HepG2 (cell line): ENCODE results near the gene LRRN2. TPM values are rescaled to one million over a fixed set of nuclear protein-coding genes. Genes with fewer than 3 reads are reported as not detected.

ENCODE experiments used
- ATAC-seq: fragments of 200-7000 bp; cut with Tn5 transposase; 3 replicates; pipeline ENCODE4 v1.9.1; 2020; ENCODE audit warnings: mild to moderate bottlenecking, moderate library complexity
- BruUV-seq: library from RNA; stranded (reverse); fragments of 400-500 nt; replicated peaks from 2 replicates; lab custom pipeline; 2021; lab: Mats Ljungman, UMichigan
- CTCF ChIA-PET: fragments of 300-600 bp; formaldehyde crosslinking; extraction: SDS; loops from one replicate; lab custom pipeline; 2021; ENCODE audit warnings: low total read pairs, inconsistent platforms, low intra/inter-chr PET ratio; lab: Yijun Ruan, JAX
- POLR2A ChIA-PET: fragments of 350-600 bp; sonication (Branson Sonifier 250); formaldehyde crosslinking; loops from one replicate; lab custom pipeline; 2020; ENCODE audit warnings: antibody characterized with exemption, inconsistent platforms; lab: Yijun Ruan, JAX
- DNase-seq: peaks from one replicate; pipeline ENCODE4 v3.0.0-alpha.2; 2015; ENCODE audit warnings: low spot score
- FAIRE-seq: peaks from 3 replicates; lab custom pipeline; 2011; peaks lifted over from hg19 to GRCh38; lab: Jason Lieb, UNC
- H2AFZ ChIP-seq: one replicate; pipeline ENCODE4 v1.6.1; 2011; ENCODE audit warnings: low read length, inconsistent platforms
- H3K27ac ChIP-seq: fragments of 300-600 bp; 3 replicates; pipeline ENCODE4 v1.8.0; 2011; ENCODE audit warnings: mixed run types, mild to moderate bottlenecking, mixed read lengths, low read length, inconsistent platforms; ENCODE audit not compliant: insufficient read depth; ENCODE audit errors: extremely low read length
- H3K27me3 ChIP-seq, 2 experiments: fragments of 200-600 bp in 1 of 2; 2 replicates in 1 of 2; 3 replicates in 1 of 2; pipeline versions ENCODE4 v1.6.0 to v1.8.0; 2011; ENCODE audit warnings: low read length in 2 of 2, mild to moderate bottlenecking in 2 of 2, moderate library complexity in 2 of 2, inconsistent platforms in 1 of 2; ENCODE audit not compliant: insufficient read depth in 2 of 2, control insufficient read depth in 1 of 2
- H3K36me3 ChIP-seq, 2 experiments: fragments of 200-600 bp in 1 of 2; replicated peaks in 1 of 2; 2 replicates in 1 of 2; 3 replicates in 1 of 2; pipeline versions ENCODE4 v1.5.1 to v1.8.0; 2011; ENCODE audit warnings: low read length in 2 of 2, inconsistent platforms in 1 of 2; ENCODE audit not compliant: insufficient read depth in 2 of 2, control insufficient read depth in 1 of 2
- H3K4me1 ChIP-seq: 2 replicates; pipeline ENCODE4 v1.5.1; 2012; ENCODE audit warnings: low read length, inconsistent platforms; ENCODE audit not compliant: insufficient read depth
- H3K4me2 ChIP-seq: 2 replicates; pipeline ENCODE4 v1.6.0; 2011; ENCODE audit warnings: low read depth, low read length, inconsistent platforms
- H3K4me3 ChIP-seq, 3 experiments: fragments of 200-600 bp in 1 of 3; sonication (generic), shearing (Covaris generic) in 1 of 3; replicated peaks in 1 of 3; 2 replicates each; pipeline ENCODE4 v1.5.1; 2011 to 2016; ENCODE audit warnings: low read length in 3 of 3, inconsistent platforms in 2 of 3, low read depth in 2 of 3, mild to moderate bottlenecking in 2 of 3, control low read depth in 1 of 3, mixed read lengths in 1 of 3; ENCODE audit not compliant: insufficient read depth in 1 of 3
- H3K79me2 ChIP-seq: one replicate; pipeline ENCODE4 v1.6.1; 2011; ENCODE audit warnings: low read length, inconsistent platforms; ENCODE audit not compliant: insufficient read depth
- H3K9ac ChIP-seq: 2 replicates; pipeline ENCODE4 v1.6.0; 2011; ENCODE audit warnings: mild to moderate bottlenecking, low read depth, low read length, inconsistent platforms; ENCODE audit not compliant: insufficient read depth
- H3K9me3 ChIP-seq: 2 replicates; pipeline ENCODE4 v1.5.1; 2012; ENCODE audit warnings: mild to moderate bottlenecking, low read length
- H4K20me1 ChIP-seq: 2 replicates; pipeline ENCODE4 v1.6.0; 2011; ENCODE audit warnings: inconsistent platforms, mild to moderate bottlenecking, low read length, moderate library complexity; ENCODE audit not compliant: insufficient read depth
- DNMT1 ChIP-seq: sonication (generic); formaldehyde crosslinking; IDR thresholded peaks from 2 replicates; pipeline ENCODE4 v1.5.1; 2020; ENCODE audit warnings: mild to moderate bottlenecking, missing genetic modification reagents
- ISL2 ChIP-seq: sonication (generic); formaldehyde crosslinking; IDR thresholded peaks from 2 replicates; pipeline ENCODE4 v1.5.0; 2020; ENCODE audit warnings: missing genetic modification reagents
- KDM4B ChIP-seq: sonication (generic); formaldehyde crosslinking; IDR thresholded peaks from 2 replicates; pipeline ENCODE4 v1.4.0; 2020; ENCODE audit warnings: missing genetic modification reagents
- PLRG1 ChIP-seq: fragments of 450-650 bp; conservative IDR thresholded peaks from 2 replicates; pipeline ENCODE4 v1.6.1; 2016
- SKI ChIP-seq: fragments of 450-650 bp; IDR thresholded peaks from one replicate; pipeline ENCODE4 v1.6.1; 2018; ENCODE audit warnings: mild to moderate bottlenecking; ENCODE audit not compliant: partially characterized antibody
- ZNF292 ChIP-seq: sonication (generic); formaldehyde crosslinking; IDR thresholded peaks from 2 replicates; pipeline ENCODE4 v1.8.1; 2022; ENCODE audit warnings: mild to moderate bottlenecking, low read depth, missing genetic modification reagents, borderline replicate concordance
- ZNF660 ChIP-seq: sonication (generic); formaldehyde crosslinking; IDR thresholded peaks from 2 replicates; pipeline ENCODE4 v1.5.1; 2020; ENCODE audit warnings: mild to moderate bottlenecking, low read depth, missing genetic modification reagents, borderline replicate concordance
- ZNF678 ChIP-seq: sonication (generic); formaldehyde crosslinking; IDR thresholded peaks from 2 replicates; pipeline ENCODE4 v1.4.0; 2020; ENCODE audit warnings: mild to moderate bottlenecking, missing genetic modification reagents
- WGBS: methylation state at CpG from one replicate; pipeline ENCODE4 v1.1.6; 2017; ENCODE audit warnings: low lambda C conversion rate; 5-methylcytosine and 5-hydroxymethylcytosine counted together
- in situ Hi-C: cut with HindIII; loops from 2 replicates; pipeline ENCODE4 v1.10.0; 2017; ENCODE audit warnings: low pct_unique_long_range_greater_than_20kb; ENCODE audit not compliant: extremely low pct_ligation_motif_present
- intact Hi-C: fragments of 100-400 bp; cut with micrococcal nuclease; formaldehyde crosslinking; loops from one replicate; pipeline ENCODE4 v1.10.0; 2022; ENCODE audit not compliant: unreplicated experiment
- polyA plus RNA-seq, 8 experiments: library from polyadenylated mRNA; depleted of rRNA in 3 of 8; stranded (reverse) in 7 of 8; unstranded in 1 of 8; fragments of >200 nt; fragmentation: Illumina TruSeq in 4 of 8; extraction: Trizol in 4 of 8; gene quantifications; 2 replicates each; pipeline versions ENCODE4 v1.2.1 to v1.2.3, GENCODE V29; 2011 to 2016; ENCODE audit warnings: low read depth in 4 of 8, missing spikeins in 1 of 8, mixed read lengths in 1 of 8; ENCODE audit not compliant: insufficient read depth in 1 of 8
- total RNA-seq, 5 experiments: library from RNA; depleted of rRNA; stranded (reverse); fragments of >200 nt; fragmentation: Illumina TruSeq; extraction: Trizol; gene quantifications; 2 replicates each; pipeline ENCODE4 v1.2.3, GENCODE V29; 2016; ENCODE audit warnings: low read depth in 1 of 5
- TF ChIP-seq, protein P1 (sequence below): sonication (generic); formaldehyde crosslinking; IDR thresholded peaks from 2 replicates; pipeline ENCODE4 v1.5.1; 2020; ENCODE audit warnings: mild to moderate bottlenecking, missing genetic modification reagents, moderate library complexity

LRRN2 gene
- total and polyA plus RNA-seq, 2 of the 13 experiments (the other 11 are each of a cell fraction or from before 2014, with no cell fraction given), result not detected

DNA sequence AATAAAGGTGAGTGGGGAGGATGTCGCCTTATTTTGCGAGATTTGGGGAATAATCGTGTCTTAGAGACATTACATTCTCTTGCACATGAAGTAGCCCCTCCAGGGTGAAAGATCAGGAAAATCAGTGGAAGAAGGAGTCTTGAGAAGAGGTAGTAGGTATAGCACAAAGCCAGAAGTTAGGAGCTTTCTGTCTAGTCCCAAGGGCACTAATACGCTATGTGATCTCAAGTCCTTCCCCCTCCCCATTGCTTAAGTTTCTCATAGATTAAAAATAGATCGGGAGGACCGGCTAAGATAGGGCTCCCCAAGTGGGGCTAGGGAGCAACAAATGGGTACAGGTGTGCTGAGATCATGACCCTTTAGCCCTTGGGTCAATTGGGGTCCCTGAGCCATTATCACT, 13.5 kb downstream of the LRRN2 start:
- in situ Hi-C loops (no loop called here), intact Hi-C loops (no loop called here)
- Histone ChIP-seq H4K20me1 (no peaks in the 10 kb centered on the region), H3K79me2 (no peaks in the 10 kb centered on the region), H3K4me3 (no peak overlapping the region), H3K9ac (no peak overlapping the region), H3K4me1 (no peaks in the 10 kb centered on the region), H3K36me3 (no peaks in the 10 kb centered on the region), H3K27ac (no peak overlapping the region), H2AFZ (no peak overlapping the region), H3K9me3 (no peaks in the 10 kb centered on the region), H3K27me3 (peaks cover 0 to 11% of the 10 kb centered on the region in 2 experiments; a peak in 4 of 5 replicates), H3K4me2 (no peak overlapping the region)
- CTCF ChIA-PET, result no interaction called here
- 16% methylated on average over 6 of the region's 6 CpGs for WGBS
- no peak for ATAC-seq
- DNase-seq, result no peak
- BruUV-seq, result no TSS peak
- POLR2A ChIA-PET, result no interaction called here
- no peak for FAIRE-seq
- TF ChIP-seq, protein P1, sequence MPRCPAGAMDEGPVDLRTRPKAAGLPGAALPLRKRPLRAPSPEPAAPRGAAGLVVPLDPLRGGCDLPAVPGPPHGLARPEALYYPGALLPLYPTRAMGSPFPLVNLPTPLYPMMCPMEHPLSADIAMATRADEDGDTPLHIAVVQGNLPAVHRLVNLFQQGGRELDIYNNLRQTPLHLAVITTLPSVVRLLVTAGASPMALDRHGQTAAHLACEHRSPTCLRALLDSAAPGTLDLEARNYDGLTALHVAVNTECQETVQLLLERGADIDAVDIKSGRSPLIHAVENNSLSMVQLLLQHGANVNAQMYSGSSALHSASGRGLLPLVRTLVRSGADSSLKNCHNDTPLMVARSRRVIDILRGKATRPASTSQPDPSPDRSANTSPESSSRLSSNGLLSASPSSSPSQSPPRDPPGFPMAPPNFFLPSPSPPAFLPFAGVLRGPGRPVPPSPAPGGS (CRISPR knock-in tag), result no peak
- no peak for TF ChIP-seq SKI
- TF ChIP-seq ZNF292 (CRISPR knock-in tag), result no peak
- no peak for TF ChIP-seq KDM4B (CRISPR knock-in tag)
- TF ChIP-seq PLRG1, result no peak
- TF ChIP-seq ZNF660 (CRISPR knock-in tag), result no peak
- TF ChIP-seq DNMT1 (CRISPR knock-in tag), result no peak
- TF ChIP-seq ZNF678 (CRISPR knock-in tag), result no peak
- TF ChIP-seq ISL2, result no peak
